ENCODE measurements around the gene SDHAF2. TPM values are rescaled to one million over a fixed set of nuclear protein-coding genes. Genes with fewer than 3 reads are reported as not detected.
A peak's percentile ranks its signal among the peaks of the same experiment; 100 is the strongest.

The SDHAF2 gene
- total and polyA plus RNA-seq, 2 of the 4 experiments (the other 2 are of a cell fraction): 50.4 to 91.1 TPM

DNA sequence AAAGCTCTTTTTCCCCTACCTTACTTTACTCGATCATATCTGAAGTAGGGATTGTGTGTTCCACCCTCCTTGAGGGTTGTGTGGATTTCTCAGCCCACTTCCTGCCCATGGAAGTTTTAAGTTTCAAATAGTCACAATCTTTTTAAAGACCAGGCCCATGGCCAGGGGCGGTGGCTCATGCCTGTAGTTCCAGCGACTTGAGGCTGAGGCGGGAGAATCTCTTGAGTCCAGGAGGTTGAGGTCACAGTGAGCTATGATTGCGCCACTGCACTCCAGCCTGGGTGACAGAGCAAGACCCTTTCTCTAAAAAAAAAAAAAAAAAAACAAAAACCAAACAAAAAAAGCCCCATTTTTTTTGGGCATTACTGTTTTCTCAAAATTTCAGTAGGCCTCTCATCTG, 42.4 kb downstream of the SDHAF2 start:
- ATAC-seq (ENCODE audit: low read depth): no peak
- Histone ChIP-seq H3K9ac (ENCODE audit: low read depth, low read length) (no peak overlapping the region), H2AK9ac (replicated peaks; ENCODE audit: low read depth, low read length, poor library complexity) (no peak overlapping the region), H3K4me1 (ENCODE audit: control insufficient read depth, insufficient read depth, low read length) (no peaks in the 10 kb centered on the region), H3K56ac (ENCODE audit: extremely low read depth, insufficient read depth, low read length) (no peak overlapping the region), H2BK5ac (ENCODE audit: low read depth, low read length, poor library complexity, severe bottlenecking) (no peak overlapping the region), H2AK5ac (ENCODE audit: low read depth, low read length) (no peak overlapping the region), H3K4ac (ENCODE audit: low read depth, low read length) (no peak overlapping the region), H3K27me3 (ENCODE audit: control insufficient read depth, insufficient read depth, low read length) (no peaks in the 10 kb centered on the region), H3K27ac (ENCODE audit: insufficient read depth, low read length) (no peak overlapping the region), H3K36me3 (ENCODE audit: control insufficient read depth, insufficient read depth, low read length) (peaks cover 14% of the 10 kb centered on the region), H3K9me1 (ENCODE audit: insufficient read depth, low read length) (0 out of 2 replicates have a peak, but pooled peaks cover 6% of the 10 kb centered on the region), H2BK15ac (ENCODE audit: low read depth, low read length) (no peak overlapping the region), H2AFZ (replicated peaks; ENCODE audit: low read length, poor library complexity) (no peak overlapping the region), H3K4me2 (ENCODE audit: low read depth, low read length) (no peak overlapping the region), H3K9me3 (ENCODE audit: control insufficient read depth, insufficient read depth, low read length) (peaks cover 2% of the 10 kb centered on the region; the same call in 1 of the 2 replicates), H4K8ac (ENCODE audit: low read depth in 2 of 2, low read length in 2 of 2) (no peak overlapping the region), H3K4me3 (ENCODE audit: insufficient read depth, low read depth, low read length) (no peak overlapping the region), H4K91ac (ENCODE audit: insufficient read depth, low read depth, low read length) (no peak overlapping the region), H3K79me1 (ENCODE audit: low read depth in 1 of 2, low read length in 2 of 2) (no peaks in the 10 kb centered on the region), H3K23ac (ENCODE audit: low read depth, low read length) (no peak overlapping the region), H3K14ac (replicated peaks; ENCODE audit: low read depth, low read length) (no peak overlapping the region), H2BK20ac (ENCODE audit: low read depth, low read length) (no peak overlapping the region), H4K5ac (ENCODE audit: low read depth, low read length) (no peak overlapping the region), H4K20me1 (ENCODE audit: insufficient read depth, low read length) (no peaks in the 10 kb centered on the region; the same call in 1 of the 2 replicates), H3K18ac (ENCODE audit: low read depth, low read length) (no peak overlapping the region), H2BK120ac (ENCODE audit: low read depth, low read length) (no peak overlapping the region)
- ChIA-PET CTCF (interaction anchor here (1.8 kb wide), 1 partner anchor 166 kb away, joined by 5 read pairs; no protein-coding TSS in a partner anchor), POLR2A (ENCODE audit: unreplicated experiment) (interaction anchor here (0.6 kb wide), 1 partner anchor 232 kb away, joined by 5 read pairs; no protein-coding TSS in a partner anchor)
- TF ChIP-seq RCOR1 (IDR thresholded peaks at IDR 0.05; ENCODE audit: insufficient replicate concordance, low read length): no peak
- TF ChIP-seq CHD1 (IDR thresholded peaks at IDR 0.05; ENCODE audit: low read depth, low read length): no peak
- TF ChIP-seq MAFK (IDR thresholded peaks at IDR 0.05; ENCODE audit: low read depth, low read length): no peak
- TF ChIP-seq MAZ (IDR thresholded peaks at IDR 0.05; ENCODE audit: borderline replicate concordance, low read depth, low read length): no peak
- TF ChIP-seq NFE2L2 (IDR thresholded peaks at IDR 0.05; ENCODE audit: low read depth, low read length): no peak
- TF ChIP-seq FOS (IDR thresholded peaks at IDR 0.05; ENCODE audit: low read depth, low read length): no peak
- TF ChIP-seq, protein P1, sequence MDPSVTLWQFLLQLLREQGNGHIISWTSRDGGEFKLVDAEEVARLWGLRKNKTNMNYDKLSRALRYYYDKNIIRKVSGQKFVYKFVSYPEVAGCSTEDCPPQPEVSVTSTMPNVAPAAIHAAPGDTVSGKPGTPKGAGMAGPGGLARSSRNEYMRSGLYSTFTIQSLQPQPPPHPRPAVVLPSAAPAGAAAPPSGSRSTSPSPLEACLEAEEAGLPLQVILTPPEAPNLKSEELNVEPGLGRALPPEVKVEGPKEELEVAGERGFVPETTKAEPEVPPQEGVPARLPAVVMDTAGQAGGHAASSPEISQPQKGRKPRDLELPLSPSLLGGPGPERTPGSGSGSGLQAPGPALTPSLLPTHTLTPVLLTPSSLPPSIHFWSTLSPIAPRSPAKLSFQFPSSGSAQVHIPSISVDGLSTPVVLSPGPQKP (IDR thresholded peaks at IDR 0.05; ENCODE audit: borderline replicate concordance, low read depth, low read length): no peak
- TF ChIP-seq, protein P2, sequence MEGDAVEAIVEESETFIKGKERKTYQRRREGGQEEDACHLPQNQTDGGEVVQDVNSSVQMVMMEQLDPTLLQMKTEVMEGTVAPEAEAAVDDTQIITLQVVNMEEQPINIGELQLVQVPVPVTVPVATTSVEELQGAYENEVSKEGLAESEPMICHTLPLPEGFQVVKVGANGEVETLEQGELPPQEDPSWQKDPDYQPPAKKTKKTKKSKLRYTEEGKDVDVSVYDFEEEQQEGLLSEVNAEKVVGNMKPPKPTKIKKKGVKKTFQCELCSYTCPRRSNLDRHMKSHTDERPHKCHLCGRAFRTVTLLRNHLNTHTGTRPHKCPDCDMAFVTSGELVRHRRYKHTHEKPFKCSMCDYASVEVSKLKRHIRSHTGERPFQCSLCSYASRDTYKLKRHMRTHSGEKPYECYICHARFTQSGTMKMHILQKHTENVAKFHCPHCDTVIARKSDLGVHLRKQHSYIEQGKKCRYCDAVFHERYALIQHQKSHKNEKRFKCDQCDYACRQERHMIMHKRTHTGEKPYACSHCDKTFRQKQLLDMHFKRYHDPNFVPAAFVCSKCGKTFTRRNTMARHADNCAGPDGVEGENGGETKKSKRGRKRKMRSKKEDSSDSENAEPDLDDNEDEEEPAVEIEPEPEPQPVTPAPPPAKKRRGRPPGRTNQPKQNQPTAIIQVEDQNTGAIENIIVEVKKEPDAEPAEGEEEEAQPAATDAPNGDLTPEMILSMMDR (conservative IDR thresholded peaks at IDR 0.05; ENCODE audit: low read depth, low read length): no peak
- no peak for TF ChIP-seq RAD21 (IDR thresholded peaks at IDR 0.05; ENCODE audit: low read length)
- no TSS peak for BruUV-seq (replicated peaks)
- in situ Hi-C loops (cut with MboI; ENCODE audit: low sequenced_read_pairs): no loop called here
- no CpG with 5 or more reads among the region's 5 CpGs for WGBS, 2 experiments (ENCODE audit: extremely low coverage in 2 of 2, insufficient read length in 1 of 2)
- dilution Hi-C loops (cut with HindIII; ENCODE audit: low sequenced_read_pairs, unreplicated experiment): no loop called here
- DNase-seq: peak; percentile 10
- intact Hi-C loops (cut with micrococcal nuclease): no loop called here
